Skeletal muscle satellite cell (primary cell): ENCODE measurements around the gene PRRG2. TPM values are rescaled to one million over a fixed set of nuclear protein-coding genes. Genes with fewer than 3 reads are reported as not detected.

Experiments used
- H3K27me3 ChIP-seq: 2 replicates; pipeline ENCODE4 v1.7.0; 2013; ENCODE audit warnings: low read length; ENCODE audit not compliant: control insufficient read depth, insufficient read depth
- H3K36me3 ChIP-seq: 2 replicates; pipeline ENCODE4 v1.7.0; 2013; ENCODE audit warnings: mild to moderate bottlenecking, control low read depth, low read length; ENCODE audit not compliant: insufficient read depth
- H3K4me1 ChIP-seq: 2 replicates; pipeline ENCODE4 v1.7.0; 2013; ENCODE audit warnings: low read length; ENCODE audit not compliant: control insufficient read depth, insufficient read depth
- H3K4me2 ChIP-seq: 2 replicates; pipeline ENCODE4 v1.7.0; 2013; ENCODE audit warnings: mild to moderate bottlenecking, low read length
- H3K4me3 ChIP-seq: 2 replicates; pipeline ENCODE4 v1.7.0; 2013; ENCODE audit warnings: low read length
- H3K9ac ChIP-seq: 2 replicates; pipeline ENCODE4 v1.7.0; 2013; ENCODE audit warnings: mild to moderate bottlenecking, low read depth, low read length, moderate library complexity
- H3K9me3 ChIP-seq: replicated peaks from 2 replicates; pipeline ENCODE4 v1.7.0; 2013; ENCODE audit warnings: mild to moderate bottlenecking, control low read depth, low read length
- small RNA-seq: library from RNA; depleted of rRNA; stranded (forward); fragments of <200 nt; gene quantifications from one replicate; pipeline ENCODE3, GENCODE V24; 2012

Gene PRRG2

DNA sequence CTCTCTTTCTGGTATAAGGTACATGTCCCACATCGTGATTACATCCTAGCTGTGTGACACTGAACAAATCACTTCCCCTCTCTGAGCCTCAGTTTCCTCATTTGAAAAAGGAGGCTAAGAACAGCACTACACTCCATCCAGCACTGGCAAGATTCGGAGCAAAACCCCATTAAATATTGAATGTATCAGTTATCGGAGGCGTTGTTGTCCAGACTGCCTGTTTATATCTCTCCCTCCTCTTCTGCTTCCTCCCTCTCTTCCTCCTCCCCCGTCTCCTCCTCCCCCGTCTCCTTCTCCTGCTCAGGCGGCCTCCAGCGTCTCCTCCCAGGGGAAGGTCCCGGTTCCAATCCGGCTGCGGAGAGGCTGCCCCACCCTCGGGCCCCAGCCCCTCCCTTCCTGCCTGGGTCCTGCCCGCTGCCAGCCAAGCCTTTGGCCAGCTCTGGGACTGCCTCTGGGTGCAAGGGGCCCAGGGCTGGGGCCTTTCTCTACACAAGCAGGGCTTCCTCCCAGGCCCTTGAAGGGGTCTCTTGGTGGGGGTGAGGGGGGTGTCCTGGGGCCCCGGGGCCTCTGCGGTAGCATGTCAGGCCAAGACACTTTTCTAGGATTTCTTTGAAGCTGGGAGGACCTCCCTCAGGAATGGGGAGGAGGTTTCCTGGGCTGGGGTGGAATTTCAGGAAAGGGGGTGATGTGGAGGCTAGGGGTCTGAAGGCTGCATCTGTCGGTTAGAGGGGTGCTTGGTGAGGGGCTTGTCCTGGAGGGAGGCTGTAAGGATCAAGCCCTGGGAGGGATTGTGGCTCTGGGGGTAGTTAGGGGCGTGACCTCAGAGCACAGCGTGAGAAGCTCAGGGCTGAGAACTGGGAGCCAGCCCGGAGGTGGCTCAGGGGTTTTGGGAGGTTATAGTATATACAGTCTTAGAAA, 57.0 kb downstream of the PRRG2 start:
- H3K4me1 ChIP-seq = peaks cover 38% of the 10 kb centered on the region
- peaks cover 17% of the 10 kb centered on the region for H3K36me3 ChIP-seq
- peak overlapping the region; percentile 94 for H3K4me2 ChIP-seq
- H3K27me3 ChIP-seq = no peaks in the 10 kb centered on the region
- H3K9ac ChIP-seq = peak overlapping the region; percentile 90
- H3K4me3 ChIP-seq = peak overlapping the region; percentile 75
- no peaks in the 10 kb centered on the region for H3K9me3 ChIP-seq

DNA sequence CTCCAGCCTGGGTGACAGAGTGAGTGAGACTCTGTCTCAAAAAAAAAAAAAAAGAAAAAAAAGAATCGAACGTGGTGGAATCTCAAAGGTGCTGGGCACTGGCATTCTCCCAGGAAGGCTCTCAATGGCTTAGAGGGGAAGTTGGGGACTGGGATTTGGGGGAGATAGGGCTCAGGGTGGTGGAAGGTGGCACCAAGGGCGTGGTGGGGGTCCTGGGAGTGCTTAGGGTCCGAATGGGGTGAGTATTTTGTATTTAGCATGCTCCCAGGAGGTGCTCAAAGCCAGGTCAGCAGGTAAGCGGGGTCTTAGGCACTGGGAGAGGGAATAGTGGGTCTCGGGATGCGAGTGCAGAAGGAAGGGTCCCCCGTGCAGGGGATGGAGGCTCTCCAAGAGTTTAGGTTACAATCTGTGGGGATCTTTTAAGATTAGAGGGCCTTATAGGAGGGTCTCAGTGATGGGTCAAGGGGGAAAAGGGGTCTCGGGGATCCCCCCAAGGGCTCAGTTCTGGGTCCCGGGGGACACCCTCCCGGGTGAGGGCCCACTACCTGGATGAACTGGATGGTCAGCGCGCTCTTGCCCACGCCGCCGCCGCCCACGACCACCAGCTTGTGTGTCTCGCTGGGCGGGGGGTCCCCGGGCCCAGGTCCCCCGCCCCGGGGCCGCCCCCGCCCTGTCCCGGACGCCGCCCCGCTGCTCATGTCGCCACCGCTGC, 58.4 kb downstream of the PRRG2 start:
- Histone ChIP-seq H3K4me1 (peaks cover 44% of the 10 kb centered on the region), H3K36me3 (peaks cover 17% of the 10 kb centered on the region), H3K4me2 (peak overlapping the region; percentile 94)

DNA sequence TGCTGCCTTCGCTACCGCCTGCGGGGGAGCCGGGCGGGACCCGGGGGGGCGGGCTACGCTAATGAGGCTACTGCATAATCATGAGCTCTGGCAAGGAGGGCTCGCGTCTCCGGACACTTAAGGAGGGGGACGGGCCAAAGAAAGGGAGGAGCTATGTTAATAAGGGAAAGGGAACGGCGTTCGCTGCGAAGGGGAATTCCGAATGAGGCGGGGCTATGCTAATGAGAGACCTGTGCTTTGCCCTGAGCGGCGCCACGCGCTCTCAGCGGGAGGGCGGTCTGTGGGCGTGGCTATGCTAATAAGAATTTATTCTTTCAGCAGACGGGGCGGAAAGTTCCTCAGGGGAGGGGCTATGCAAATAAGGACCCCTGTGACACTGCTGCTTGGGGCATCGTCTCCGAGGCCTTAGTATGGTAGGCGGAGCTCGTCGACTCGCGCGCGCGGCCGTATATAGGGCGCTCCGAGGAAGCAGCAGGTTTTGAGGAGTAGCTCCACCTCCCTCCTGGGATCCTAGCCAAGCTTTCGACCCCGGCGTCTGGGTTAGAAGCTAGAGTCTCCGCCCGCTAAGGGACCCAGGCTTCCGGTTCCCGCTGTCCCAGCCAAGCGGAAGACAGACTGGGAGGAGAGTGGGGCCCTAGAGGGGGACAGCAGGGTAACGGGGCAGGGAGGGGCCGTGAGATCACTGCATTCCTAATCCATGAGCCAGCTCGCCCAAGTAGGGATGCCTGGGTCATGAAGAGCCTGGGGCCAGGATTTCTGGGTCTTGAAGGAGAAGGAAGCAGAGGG, 59.2 kb downstream of the PRRG2 start, which contains the start of gene RRAS:
Gene RRAS, minus strand, starts transcription at position 31 of the 786 bp plus-strand sequence. CDS start 45 bp downstream, outside the sequence.
- Histone ChIP-seq H3K4me3 (peak within 1 kb of the TSS; percentile 78), H3K4me1 (peaks cover 44% of the 10 kb centered on the region)

More for the DNA sequence above, 58.4 kb downstream of the PRRG2 start:
- Histone ChIP-seq H3K9ac (peak overlapping the region; percentile 90), H3K9me3 (no peaks in the 10 kb centered on the region), H3K27me3 (no peaks in the 10 kb centered on the region), H3K4me3 (peak overlapping the region; percentile 75)

More for the DNA sequence above, 59.2 kb downstream of the PRRG2 start, which contains the start of gene RRAS:
- H3K4me2 ChIP-seq = peak within 1 kb of the TSS; percentile 97
- no peaks in the 10 kb centered on the region for H3K9me3 ChIP-seq
- H3K36me3 ChIP-seq = peaks cover 14% of the 10 kb centered on the region
- peak within 1 kb of the TSS; percentile 99 for H3K9ac ChIP-seq
- H3K27me3 ChIP-seq = no peaks in the 10 kb centered on the region

Small RNAs within 50 kb of the gene (small RNA-seq; reads per million reads assigned to genes)
- not detected for gene RF00019
